Neural cell (in vitro differentiated cells): ENCODE measurements around the gene SPDYE5. TPM values are rescaled to one million over a fixed set of nuclear protein-coding genes. Genes with fewer than 3 reads are reported as not detected.
"Not testable (repeated sequence)": the region's sequence is repeated elsewhere in the genome, so short reads cannot be mapped to it uniquely, and the experiment has no call there.

Source experiments
- H2AFZ ChIP-seq: fragments of 200-600, 300-800 bp; sonication (generic), shearing (Covaris generic); 2 replicates; pipeline ENCODE4 v1.6.0; 2014; ENCODE audit warnings: low read depth, mild to moderate bottlenecking, antibody characterized with exemption, low read length, moderate library complexity
- H3F3A ChIP-seq: fragments of 200-600 bp; shearing (Covaris generic); 2 replicates; pipeline ENCODE4 v1.6.1; 2016; ENCODE audit warnings: mild to moderate bottlenecking, moderate library complexity, mixed read lengths, antibody characterized with exemption, low read length; ENCODE audit not compliant: insufficient read depth, poor library complexity, severe bottlenecking
- H3K27ac ChIP-seq: fragments of 200-600, 300-800 bp; sonication (generic), shearing (Covaris generic); 2 replicates; pipeline ENCODE4 v1.5.1; 2014; ENCODE audit warnings: mild to moderate bottlenecking, low read length, moderate library complexity
- H3K27me3 ChIP-seq: fragments of 300-800, 200-600 bp; sonication (generic), shearing (Covaris generic); 2 replicates; pipeline ENCODE4 v1.6.0; 2014; ENCODE audit warnings: mild to moderate bottlenecking, low read depth, low read length, moderate library complexity; ENCODE audit not compliant: insufficient read depth
- H3K36me3 ChIP-seq: fragments of 300-800, 200-600 bp; sonication (generic), shearing (Covaris generic); 2 replicates; pipeline ENCODE4 v1.5.1; 2014; ENCODE audit warnings: mild to moderate bottlenecking, antibody characterized with exemption, low read length, moderate library complexity; ENCODE audit not compliant: insufficient read depth
- H3K4me2 ChIP-seq: fragments of 300-800, 200-600 bp; sonication (generic), shearing (Covaris generic); 2 replicates; pipeline ENCODE4 v1.6.0; 2014; ENCODE audit warnings: mild to moderate bottlenecking, low read length
- H3K4me3 ChIP-seq: fragments of 300-800, 200-600 bp; sonication (generic), shearing (Covaris generic); 2 replicates; pipeline ENCODE4 v1.5.1; 2014; ENCODE audit warnings: mild to moderate bottlenecking, low read length, moderate library complexity
- H3K79me2 ChIP-seq: fragments of 200-600 bp; shearing (Covaris generic); replicated peaks from 2 replicates; pipeline ENCODE4 v1.6.0; 2014; ENCODE audit warnings: mild to moderate bottlenecking, low read length, moderate library complexity; ENCODE audit not compliant: insufficient read depth
- H3K9ac ChIP-seq: fragments of 300-800, 200-600 bp; sonication (generic), shearing (Covaris generic); 2 replicates; pipeline ENCODE4 v1.6.1; 2016; ENCODE audit warnings: mild to moderate bottlenecking, low read length, mixed read lengths
- H3K9me2 ChIP-seq: fragments of 200-600 bp; shearing (Covaris generic); 2 replicates; pipeline ENCODE4 v1.6.1; 2016; ENCODE audit warnings: mild to moderate bottlenecking, low read length, mixed read lengths; ENCODE audit not compliant: insufficient read depth
- H3K9me3 ChIP-seq: fragments of 200-600, 300-800 bp; sonication (generic), shearing (Covaris generic); 2 replicates; pipeline ENCODE4 v1.6.1; 2016; ENCODE audit warnings: mild to moderate bottlenecking, mixed run types, low read length, moderate library complexity, mixed read lengths
- H4K20me1 ChIP-seq: fragments of 200-600 bp; shearing (Covaris generic); 2 replicates; pipeline ENCODE4 v1.6.1; 2016; ENCODE audit warnings: mild to moderate bottlenecking, mixed run types; ENCODE audit not compliant: insufficient read depth
- CTCF ChIP-seq: fragments of 450-650 bp; IDR thresholded peaks from 2 replicates; pipeline ENCODE4 v1.5.1; 2014; ENCODE audit warnings: antibody characterized with exemption, mild to moderate bottlenecking, moderate library complexity; ENCODE audit not compliant: poor library complexity, severe bottlenecking
- EP300 ChIP-seq: fragments of 450-650 bp; conservative IDR thresholded peaks from 2 replicates; pipeline ENCODE4 v1.6.1; 2014; ENCODE audit warnings: antibody characterized with exemption, mild to moderate bottlenecking, moderate library complexity; ENCODE audit not compliant: poor library complexity, severe bottlenecking
- EZH2 ChIP-seq: fragments of 200-600, 300-800 bp; shearing (Covaris generic), sonication (generic); IDR thresholded peaks from 2 replicates; pipeline ENCODE4 v1.6.1; 2014; ENCODE audit warnings: antibody characterized with exemption, low read length, borderline replicate concordance, mild to moderate bottlenecking; ENCODE audit not compliant: insufficient read depth, poor library complexity, severe bottlenecking
- MXI1 ChIP-seq: fragments of 450-650 bp; conservative IDR thresholded peaks from 2 replicates; pipeline ENCODE4 v1.6.1; 2014; ENCODE audit warnings: antibody characterized with exemption, mild to moderate bottlenecking; ENCODE audit not compliant: poor library complexity, severe bottlenecking
- POLR2AphosphoS5 ChIP-seq: IDR thresholded peaks from 2 replicates; pipeline ENCODE4 v1.6.1; 2012
- RAD21 ChIP-seq: fragments of 450-650 bp; conservative IDR thresholded peaks from 2 replicates; pipeline ENCODE4 v1.6.1; 2014; ENCODE audit warnings: antibody characterized with exemption, mild to moderate bottlenecking, moderate library complexity
- SMC3 ChIP-seq: fragments of 450-650 bp; conservative IDR thresholded peaks from 2 replicates; pipeline ENCODE4 v1.6.1; 2014; ENCODE audit warnings: antibody characterized with exemption, mild to moderate bottlenecking, moderate library complexity; ENCODE audit not compliant: poor library complexity
- TAF1 ChIP-seq: IDR thresholded peaks from 2 replicates; pipeline ENCODE4 v1.6.1; 2012; ENCODE audit warnings: low read depth
- polyA plus RNA-seq: library from polyadenylated mRNA; depleted of rRNA; stranded (reverse); fragments of >200 nt; gene quantifications from 2 replicates; pipeline ENCODE4 v1.2.3, GENCODE V29; 2014

The SPDYE5 gene
- polyA plus RNA-seq, 1 donor from 2014 or later = 0.07 TPM

- H3K27me3 ChIP-seq, H4K20me1 ChIP-seq, H3K9me3 ChIP-seq, H3F3A ChIP-seq, H2AFZ ChIP-seq, H3K36me3 ChIP-seq, H3K9me2 ChIP-seq: not testable (repeated sequence)
- Histone ChIP-seq H3K27ac (peak overlapping the region; percentile 61), H3K4me3 (peak overlapping the region; percentile 96), H3K9ac (peak overlapping the region; percentile 82), H3K4me2 (peak overlapping the region; percentile 73), H3K79me2 (peaks cover 16% of the 10 kb centered on the region)
Observed at GRCh38 chr7:75527224-75527722, 35.2 kb downstream of the SPDYE5 start.

GRCh38 chr7:75531359-75531821 lies 39.3 kb downstream of the SPDYE5 start:
- no peak overlapping the region for H3K27ac ChIP-seq
- H3K9me3 ChIP-seq = no peaks in the 10 kb centered on the region
- no peak overlapping the region for H3K4me2 ChIP-seq
- peaks cover 11% of the 10 kb centered on the region for H3K79me2 ChIP-seq
- no peaks in the 10 kb centered on the region for H3K9me2 ChIP-seq
- no peak overlapping the region for H3K9ac ChIP-seq
- H3K27me3 ChIP-seq = no peaks in the 10 kb centered on the region
- no peak for TF ChIP-seq CTCF
- no peak overlapping the region for H3K4me3 ChIP-seq
- H2AFZ ChIP-seq = no peak overlapping the region
- H3F3A ChIP-seq = no peaks in the 10 kb centered on the region
- H3K36me3 ChIP-seq = no peaks in the 10 kb centered on the region
- no peaks in the 10 kb centered on the region for H4K20me1 ChIP-seq

GRCh38 chr7:75532639-75533038 lies 40.5 kb downstream of the SPDYE5 start:
- Histone ChIP-seq H3K9me3 (no peaks in the 10 kb centered on the region), H3K4me3 (no peak overlapping the region), H3K9me2 (no peaks in the 10 kb centered on the region), H3K4me2 (no peak overlapping the region), H3K79me2 (no peaks in the 10 kb centered on the region), H3F3A (no peaks in the 10 kb centered on the region), H3K36me3 (no peaks in the 10 kb centered on the region), H3K9ac (no peak overlapping the region), H3K27ac (no peak overlapping the region), H2AFZ (no peak overlapping the region), H4K20me1 (no peaks in the 10 kb centered on the region), H3K27me3 (no peaks in the 10 kb centered on the region)
- TF ChIP-seq EP300 (no peak), MXI1 (no peak), TAF1 (no peak), RAD21 (no peak), SMC3 (no peak), POLR2AphosphoS5 (no peak), CTCF (no peak), EZH2 (no peak)
